Ovary (tissue), 9 donors: Measurements from ENCODE around the gene SLC7A14. TPM values are rescaled to one million over a fixed set of nuclear protein-coding genes. Genes with fewer than 3 reads are reported as not detected.

Source experiments
- DNase-seq, 5 donors: peaks; one replicate each; pipeline ENCODE4 v3.0.0-alpha.2; 2019 to 2020
- H3K27ac ChIP-seq, 2 donors: fragments of 200-600 bp; one replicate each; pipeline versions ENCODE4 v1.5.1 to v1.8.0; 2019 to 2022
- H3K27me3 ChIP-seq: fragments of 200-600 bp; one replicate; pipeline ENCODE4 v1.8.0; 2022
- H3K36me3 ChIP-seq: fragments of 200-600 bp; sonication (generic); one replicate; pipeline ENCODE4 v1.5.1; 2019
- H3K4me1 ChIP-seq: one replicate; pipeline ENCODE4 v1.8.1; 2013; ENCODE audit warnings: mild to moderate bottlenecking, moderate library complexity; ENCODE audit not compliant: insufficient read depth
- H3K4me3 ChIP-seq: fragments of 200-600 bp; sonication (generic); one replicate; pipeline ENCODE4 v1.5.1; 2017
- H3K9me3 ChIP-seq, 2 donors: fragments of 200-600 bp in 1 of 2; sonication (generic) in 1 of 2; one replicate each; pipeline versions ENCODE4 v1.5.1 to v1.8.1; 2013 to 2019; ENCODE audit warnings: mild to moderate bottlenecking in 1 of 2, moderate library complexity in 1 of 2
- EP300 ChIP-seq: sonication (generic); formaldehyde crosslinking; IDR thresholded peaks from one replicate; pipeline ENCODE4 v1.6.1; 2017; ENCODE audit warnings: antibody characterized with exemption
- POLR2A ChIP-seq: fragments of 450-650 bp; IDR thresholded peaks from one replicate; pipeline ENCODE4 v1.6.1; 2017; ENCODE audit warnings: antibody characterized with exemption, mild to moderate bottlenecking, moderate library complexity
- WGBS, 3 donors: extraction: QIAGEN DNeasy Blood & Tissue Kit in 1 of 3; methylation state at CpG; one replicate each; pipeline versions ENCODE4 v1.1.5 to v1.1.7; 2013 to 2017; 5-methylcytosine and 5-hydroxymethylcytosine counted together
- intact Hi-C, 4 donors: fragments of 100-400 bp; cut with DNase I; formaldehyde crosslinking; loops; one replicate each; pipeline versions ENCODE4 v1.11.0 to v1.15.1; 2022 to 2023
- polyA plus RNA-seq, 2 donors: library from polyadenylated mRNA; stranded (reverse); fragments of 200-250 nt in 1 of 2; fragments of 350-450 nt in 1 of 2; fragmentation: Illumina TruSeq in 1 of 2; extraction: RNeasy Lipid Tissue Mini Kit (QIAGEN cat#74804) in 1 of 2; gene quantifications; one replicate each; pipeline ENCODE4 v1.2.3, GENCODE V29; 2013 to 2014
- total RNA-seq, 7 donors: library from RNA; depleted of rRNA in 2 of 7; stranded (reverse); fragments of >200 nt in 2 of 7; fragmentation: NEBNext Ultra II Directional in 3 of 7; extraction: Animal tissue kit (Norgen Biotek cat#: 25700) in 3 of 7; gene quantifications; one replicate each; pipeline versions ENCODE4 v1.1.0 to v1.2.4, GENCODE V29; 2016 to 2023
- TF ChIP-seq, protein P1 (sequence below), 3 donors: fragments of 450-650 bp in 2 of 3; fragments of 200-600 bp in 1 of 3; IDR thresholded peaks; one replicate each; pipeline versions ENCODE4 v1.5.1 to v1.8.0; 2016 to 2022; ENCODE audit warnings: antibody characterized with exemption in 3 of 3, mild to moderate bottlenecking in 1 of 3
- donor health status: DM: no; HTN: no; CAD: no; lungs with moderate emphysema.
- donor health status: DM: no; HTN: no; CAD: no.
- donor health status: Bipolar disorder and iron deficiency.
- donor health status: DM: yes; HTN: yes; CAD: no.
- donor health status: DM: no; HTN: no; CAD: no.
- donor health status: DM: yes; HTN: yes; CAD: no.

Gene SLC7A14
- total and polyA plus RNA-seq, 9 donors, result under 0.01 to 0.20 (median 0.03) TPM; not detected in 2

DNA sequence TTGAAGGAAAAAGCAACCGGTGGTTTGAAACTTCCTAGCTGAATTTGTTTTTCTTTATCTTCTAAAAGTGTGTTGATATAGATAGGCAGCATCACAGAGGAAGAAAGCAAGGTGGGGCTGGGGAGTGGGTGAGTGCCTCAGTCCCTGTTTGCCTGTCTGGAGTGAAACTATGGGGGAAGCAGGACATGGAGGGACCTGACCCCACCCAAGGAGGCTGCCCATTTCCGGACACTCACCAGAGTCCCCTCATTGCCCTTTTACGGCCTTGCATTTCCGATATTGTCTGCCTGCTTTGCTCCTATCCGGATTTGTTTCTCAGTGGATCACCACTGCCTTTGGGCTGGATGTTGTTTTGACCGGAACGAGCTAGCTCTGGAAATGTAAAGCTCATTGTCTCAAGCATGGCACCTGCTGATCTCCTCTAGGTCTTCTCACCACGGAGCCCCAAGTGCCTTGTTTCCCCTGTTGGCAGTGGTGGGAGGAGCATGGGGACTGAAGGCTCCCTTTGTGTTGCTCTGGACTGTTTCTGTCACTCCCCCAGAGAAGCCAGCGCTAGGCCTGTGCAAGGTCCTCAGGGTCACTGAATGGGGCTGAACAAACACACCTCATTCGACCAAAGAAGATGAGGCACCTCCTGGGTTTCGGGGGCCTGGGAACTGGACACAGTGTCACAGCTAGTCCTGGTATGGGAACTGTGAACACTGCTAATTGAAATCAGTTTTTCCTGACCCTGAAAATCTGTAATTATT lies 160.2 kb downstream of the SLC7A14 start:
- DNase-seq, result no peak
- intact Hi-C loops, result loop anchor here in 1 of 4 donors (10.0 kb wide), 1 partner anchor 49 kb away; no protein-coding TSS in a partner anchor
- no peaks in the 10 kb centered on the region for H3K9me3 ChIP-seq
- no peak overlapping the region for H3K4me3 ChIP-seq
- TF ChIP-seq, protein P1, sequence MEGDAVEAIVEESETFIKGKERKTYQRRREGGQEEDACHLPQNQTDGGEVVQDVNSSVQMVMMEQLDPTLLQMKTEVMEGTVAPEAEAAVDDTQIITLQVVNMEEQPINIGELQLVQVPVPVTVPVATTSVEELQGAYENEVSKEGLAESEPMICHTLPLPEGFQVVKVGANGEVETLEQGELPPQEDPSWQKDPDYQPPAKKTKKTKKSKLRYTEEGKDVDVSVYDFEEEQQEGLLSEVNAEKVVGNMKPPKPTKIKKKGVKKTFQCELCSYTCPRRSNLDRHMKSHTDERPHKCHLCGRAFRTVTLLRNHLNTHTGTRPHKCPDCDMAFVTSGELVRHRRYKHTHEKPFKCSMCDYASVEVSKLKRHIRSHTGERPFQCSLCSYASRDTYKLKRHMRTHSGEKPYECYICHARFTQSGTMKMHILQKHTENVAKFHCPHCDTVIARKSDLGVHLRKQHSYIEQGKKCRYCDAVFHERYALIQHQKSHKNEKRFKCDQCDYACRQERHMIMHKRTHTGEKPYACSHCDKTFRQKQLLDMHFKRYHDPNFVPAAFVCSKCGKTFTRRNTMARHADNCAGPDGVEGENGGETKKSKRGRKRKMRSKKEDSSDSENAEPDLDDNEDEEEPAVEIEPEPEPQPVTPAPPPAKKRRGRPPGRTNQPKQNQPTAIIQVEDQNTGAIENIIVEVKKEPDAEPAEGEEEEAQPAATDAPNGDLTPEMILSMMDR (IDR thresholded peaks at IDR 0.05), result no peak
- peaks cover 23% of the 10 kb centered on the region for H3K4me1 ChIP-seq
- 55 to 67% (median 58%) methylated on average over 11 of the region's 11 CpGs for WGBS, 3 donors
- peak overlapping the region in 1 of 2 donors; percentile 22 for H3K27ac ChIP-seq
- no peaks in the 10 kb centered on the region for H3K36me3 ChIP-seq
- no peaks in the 10 kb centered on the region for H3K27me3 ChIP-seq

- no peak for DNase-seq
- intact Hi-C loops, result loop anchor here in 3 of 4 donors (5.0 to 10.0 kb wide), 3 partner anchors 50 to 72 kb away; no protein-coding TSS in a partner anchor
- H3K27me3 ChIP-seq, result no peaks in the 10 kb centered on the region
- H3K36me3 ChIP-seq, result no peaks in the 10 kb centered on the region
- H3K27ac ChIP-seq, result no peak overlapping the region
- H3K9me3 ChIP-seq, result no peaks in the 10 kb centered on the region
- WGBS, 3 donors, result 58 to 76% (median 64%) methylated on average over 8 of the region's 8 CpGs
- H3K4me1 ChIP-seq, result peaks cover 22% of the 10 kb centered on the region
- TF ChIP-seq POLR2A, result no peak
- TF ChIP-seq, protein P1 (IDR thresholded peaks at IDR 0.05), result no peak
- TF ChIP-seq EP300, result no peak
- H3K4me3 ChIP-seq, result no peak overlapping the region
Observed at GRCh38 chr3:170424879-170425278, 161.0 kb downstream of the SLC7A14 start.

DNA sequence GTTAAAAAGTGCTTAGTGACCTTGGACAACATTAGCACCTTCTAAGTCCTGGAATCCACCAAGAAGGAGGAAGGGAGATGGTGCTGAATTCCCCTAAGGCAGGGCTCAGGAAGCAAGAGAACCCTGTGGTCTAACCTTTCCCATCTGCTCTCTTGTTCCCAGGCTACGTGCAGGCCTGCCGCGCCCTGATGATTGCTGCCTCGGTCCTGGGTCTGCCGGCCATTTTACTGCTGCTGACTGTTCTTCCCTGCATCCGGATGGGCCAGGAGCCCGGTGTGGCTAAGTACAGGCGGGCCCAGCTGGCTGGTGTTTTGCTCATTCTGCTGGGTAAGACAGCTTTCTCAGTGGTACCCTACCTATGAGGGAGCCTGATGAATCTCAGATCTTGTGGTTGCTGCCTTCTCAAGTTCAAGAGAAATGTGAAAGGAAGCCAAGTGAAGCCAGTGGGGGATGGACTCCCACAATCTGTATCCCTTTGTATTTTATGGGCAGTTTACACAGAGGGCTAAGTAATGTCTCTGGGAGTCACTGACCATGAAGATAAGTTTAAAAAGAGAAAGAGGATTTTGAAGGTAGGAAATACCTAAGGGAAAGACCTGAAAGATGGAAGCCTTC lies 162.8 kb downstream of the SLC7A14 start:
- WGBS, 3 donors, result 17 to 47% (median 24%) methylated on average over 8 of the region's 8 CpGs
- TF ChIP-seq EP300, result no peak
- DNase-seq, result peak in 4 of 5 donors; percentile 31 to 59 (median 42)

DNA sequence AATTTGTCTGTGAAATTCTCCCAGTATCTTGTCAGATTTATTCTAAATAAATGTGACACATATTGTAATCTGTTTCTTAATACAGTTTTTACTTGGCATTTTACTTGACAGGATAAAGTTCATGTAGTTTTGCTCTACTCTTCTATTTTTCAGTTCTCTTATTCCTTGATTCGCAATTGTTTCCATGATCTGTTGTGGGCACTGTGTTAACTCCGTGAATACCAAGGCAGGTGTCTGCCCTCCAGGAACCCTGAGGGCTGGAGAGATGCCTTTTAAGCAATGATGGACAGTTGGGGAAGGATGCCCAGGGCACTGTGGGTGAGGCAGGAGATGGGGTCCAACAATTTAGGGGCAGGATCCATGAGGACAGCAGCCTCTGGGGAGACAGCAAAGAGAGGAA lies 164.1 kb downstream of the SLC7A14 start:
- Histone ChIP-seq H3K27ac (peak overlapping the region in 1 of 2 donors; percentile 91), H3K4me1 (peaks cover 21% of the 10 kb centered on the region), H3K9me3 (no peaks in the 10 kb centered on the region), H3K4me3 (peak overlapping the region; percentile 53), H3K27me3 (no peaks in the 10 kb centered on the region), H3K36me3 (no peaks in the 10 kb centered on the region)
- intact Hi-C loops, result loop anchor here in 3 of 4 donors (5.0 to 10.0 kb wide), 3 partner anchors 53 to 76 kb away; no protein-coding TSS in a partner anchor
- WGBS, 3 donors, result 30 to 35% (median 33%) methylated on average over 2 of the region's 2 CpGs
- DNase-seq, result no peak
- TF ChIP-seq EP300 (no peak), POLR2A (no peak)
- TF ChIP-seq, protein P1 (IDR thresholded peaks at IDR 0.05), result no peak

More for the DNA sequence above, 162.8 kb downstream of the SLC7A14 start:
- H3K36me3 ChIP-seq, result no peaks in the 10 kb centered on the region
- no peaks in the 10 kb centered on the region for H3K9me3 ChIP-seq
- H3K4me1 ChIP-seq, result peaks cover 18% of the 10 kb centered on the region
- no peak overlapping the region for H3K4me3 ChIP-seq
- intact Hi-C loops, result loop anchor here in 3 of 4 donors (5.0 to 10.0 kb wide), 3 partner anchors 52 to 74 kb away; no protein-coding TSS in a partner anchor
- no peaks in the 10 kb centered on the region for H3K27me3 ChIP-seq
- peak overlapping the region in 1 of 2 donors; percentile 91 for H3K27ac ChIP-seq
